Esophagus muscularis mucosa (tissue), 3 donors: ENCODE measurements around the gene SLAMF8.

Source experiments
- POLR2A ChIP-seq: fragments of 450-650 bp; IDR thresholded peaks from one replicate; pipeline ENCODE4 v1.6.1; 2017; ENCODE audit warnings: antibody characterized with exemption, moderate library complexity, mild to moderate bottlenecking, low read depth
- POLR2AphosphoS5 ChIP-seq, 2 donors: sonication (generic); formaldehyde crosslinking; IDR thresholded peaks; one replicate each; pipeline ENCODE4 v1.6.1; 2017; ENCODE audit warnings: antibody characterized with exemption in 2 of 2
- TF ChIP-seq, protein P1 (sequence below), 3 experiments: fragments of 200-600 bp in 2 of 3; fragments of 450-650 bp in 1 of 3; sonication (generic) in 2 of 3; IDR thresholded peaks; one replicate each; pipeline ENCODE4 v1.5.1; 2017 to 2019; ENCODE audit warnings: antibody characterized with exemption in 3 of 3, mild to moderate bottlenecking in 2 of 3, moderate library complexity in 1 of 3

DNA sequence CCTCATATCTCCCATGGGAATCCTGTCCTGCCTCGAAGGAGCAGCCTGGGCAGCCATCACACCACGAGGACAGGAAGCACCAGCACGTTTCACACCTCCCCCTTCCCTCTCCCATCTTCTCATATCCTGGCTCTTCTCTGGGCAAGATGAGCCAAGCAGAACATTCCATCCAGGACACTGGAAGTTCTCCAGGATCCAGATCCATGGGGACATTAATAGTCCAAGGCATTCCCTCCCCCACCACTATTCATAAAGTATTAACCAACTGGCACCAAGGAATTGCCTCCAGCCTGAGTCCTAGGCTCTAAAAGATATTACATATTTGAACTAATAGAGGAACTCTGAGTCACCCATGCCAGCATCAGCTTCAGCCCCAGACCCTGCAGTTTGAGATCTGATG lies 8.7 kb downstream of the SLAMF8 start:
- TF ChIP-seq, protein P1, sequence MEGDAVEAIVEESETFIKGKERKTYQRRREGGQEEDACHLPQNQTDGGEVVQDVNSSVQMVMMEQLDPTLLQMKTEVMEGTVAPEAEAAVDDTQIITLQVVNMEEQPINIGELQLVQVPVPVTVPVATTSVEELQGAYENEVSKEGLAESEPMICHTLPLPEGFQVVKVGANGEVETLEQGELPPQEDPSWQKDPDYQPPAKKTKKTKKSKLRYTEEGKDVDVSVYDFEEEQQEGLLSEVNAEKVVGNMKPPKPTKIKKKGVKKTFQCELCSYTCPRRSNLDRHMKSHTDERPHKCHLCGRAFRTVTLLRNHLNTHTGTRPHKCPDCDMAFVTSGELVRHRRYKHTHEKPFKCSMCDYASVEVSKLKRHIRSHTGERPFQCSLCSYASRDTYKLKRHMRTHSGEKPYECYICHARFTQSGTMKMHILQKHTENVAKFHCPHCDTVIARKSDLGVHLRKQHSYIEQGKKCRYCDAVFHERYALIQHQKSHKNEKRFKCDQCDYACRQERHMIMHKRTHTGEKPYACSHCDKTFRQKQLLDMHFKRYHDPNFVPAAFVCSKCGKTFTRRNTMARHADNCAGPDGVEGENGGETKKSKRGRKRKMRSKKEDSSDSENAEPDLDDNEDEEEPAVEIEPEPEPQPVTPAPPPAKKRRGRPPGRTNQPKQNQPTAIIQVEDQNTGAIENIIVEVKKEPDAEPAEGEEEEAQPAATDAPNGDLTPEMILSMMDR (IDR thresholded peaks at IDR 0.05), result no peak
- TF ChIP-seq POLR2A, result no peak
- no peak for TF ChIP-seq POLR2AphosphoS5 (IDR thresholded peaks at IDR 0.05)
